Stomach (tissue), 4 donors: Measurements from ENCODE around the gene ENOX1.
A peak's percentile ranks its signal among the peaks of the same experiment; 100 is the strongest.

Source experiments
- CTCF ChIP-seq, 7 experiments: fragments of 450-650 bp in 4 of 7; fragments of 200-600 bp in 3 of 7; sonication (generic) in 3 of 7; IDR thresholded peaks; one replicate each; pipeline ENCODE4 v1.5.1; 2016 to 2019; ENCODE audit warnings: antibody characterized with exemption in 7 of 7, control low read depth in 2 of 7, mild to moderate bottlenecking in 1 of 7
- POLR2A ChIP-seq, 4 donors: fragments of 450-650 bp; IDR thresholded peaks; one replicate each; pipeline ENCODE4 v1.6.1; 2016; ENCODE audit warnings: antibody characterized with exemption in 4 of 4, control low read depth in 2 of 4, mild to moderate bottlenecking in 1 of 4, moderate library complexity in 1 of 4

- TF ChIP-seq POLR2A (IDR thresholded peaks at IDR 0.05) (no peak), CTCF (IDR thresholded peaks at IDR 0.05) (peak in 4 of 7 experiments; percentile 14 to 41 (median 28))
Observed at GRCh38 chr13:43787997-43788396, 1.2 kb upstream of the ENOX1 start.
